PFSK-1 (cell line): ENCODE data around the gene METTL24.

Experiments
- FOXP2 ChIP-seq: optimal IDR thresholded peaks from 2 replicates; pipeline ENCODE3; 2011; ENCODE audit warnings: borderline replicate concordance, control low read depth, inconsistent platforms; ENCODE audit not compliant: insufficient read depth; ENCODE audit errors: extremely low read length, extremely low read depth
- POLR2AphosphoS5 ChIP-seq: IDR thresholded peaks from 2 replicates; pipeline ENCODE4 v1.6.1; 2012; ENCODE audit warnings: low read depth, mild to moderate bottlenecking, control low read depth, low read length, moderate library complexity
- REST ChIP-seq, 2 experiments: IDR thresholded peaks; 2 replicates each; pipeline versions ENCODE4 v1.6.1 to v1.8.0; 2011 to 2012; ENCODE audit warnings: low read depth in 2 of 2, low read length in 2 of 2, control low read depth in 1 of 2, inconsistent platforms in 1 of 2, mild to moderate bottlenecking in 1 of 2, moderate library complexity in 1 of 2; ENCODE audit not compliant: insufficient read depth in 1 of 2
- SIN3A ChIP-seq: IDR thresholded peaks from 2 replicates; pipeline ENCODE4 v1.6.1; 2012; ENCODE audit warnings: mild to moderate bottlenecking, low read length, moderate library complexity, borderline replicate concordance; ENCODE audit not compliant: insufficient read depth
- TAF1 ChIP-seq: IDR thresholded peaks from 2 replicates; pipeline ENCODE4 v1.6.1; 2012; ENCODE audit warnings: low read length, control low read depth, borderline replicate concordance; ENCODE audit not compliant: insufficient read depth

The METTL24 gene

GRCh38 chr6:110322874-110323242, 35.3 kb downstream of the METTL24 start:
- no peak for TF ChIP-seq REST (IDR thresholded peaks at IDR 0.05; ENCODE audit: insufficient read depth in 1 of 2, low read depth in 2 of 2, low read length in 2 of 2)
- no peak for TF ChIP-seq FOXP2
- TF ChIP-seq POLR2AphosphoS5 = no peak
- no peak for TF ChIP-seq TAF1

- TF ChIP-seq TAF1 = no peak
- no peak for TF ChIP-seq REST (IDR thresholded peaks at IDR 0.05; ENCODE audit: insufficient read depth in 1 of 2, low read depth in 2 of 2, low read length in 2 of 2)
- TF ChIP-seq FOXP2 = no peak
- TF ChIP-seq SIN3A = no peak
- TF ChIP-seq POLR2AphosphoS5 = no peak
Measured at GRCh38 chr6:110322151-110322873, 35.8 kb downstream of the METTL24 start.

- no peak for TF ChIP-seq SIN3A
- no peak for TF ChIP-seq REST (IDR thresholded peaks at IDR 0.05; ENCODE audit: insufficient read depth in 1 of 2, low read depth in 2 of 2, low read length in 2 of 2)
- no peak for TF ChIP-seq TAF1
- TF ChIP-seq POLR2AphosphoS5 = no peak
- TF ChIP-seq FOXP2 = no peak
Measured at GRCh38 chr6:110320307-110320706, 37.8 kb downstream of the METTL24 start.

GRCh38 chr6:110319843-110320242, 38.3 kb downstream of the METTL24 start:
- TF ChIP-seq REST (IDR thresholded peaks at IDR 0.05; ENCODE audit: insufficient read depth in 1 of 2, low read depth in 2 of 2, low read length in 2 of 2) (no peak), POLR2AphosphoS5 (no peak), SIN3A (no peak), TAF1 (no peak)

DNA sequence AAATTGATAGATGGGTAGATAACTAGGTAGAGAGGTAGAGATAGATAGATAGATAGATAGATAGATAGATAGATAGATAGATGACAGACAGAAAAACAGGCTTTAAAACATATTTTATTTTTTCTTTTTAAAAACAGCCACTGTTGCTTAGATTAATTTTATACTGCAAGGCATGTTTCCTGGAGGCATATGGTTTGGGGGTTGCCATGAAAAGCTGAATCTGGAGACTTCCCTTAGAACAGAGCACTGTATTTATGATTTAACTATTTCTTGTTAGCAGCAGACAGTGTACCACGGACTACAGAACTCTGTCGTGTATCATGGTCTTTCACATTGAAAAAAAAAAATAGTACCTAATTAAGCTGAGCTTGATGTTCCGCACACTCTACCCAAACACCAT, 38.8 kb downstream of the METTL24 start:
- TF ChIP-seq TAF1 (no peak), POLR2AphosphoS5 (no peak)
